ENCODE measurements around the gene KIF25.

Gene KIF25

DNA sequence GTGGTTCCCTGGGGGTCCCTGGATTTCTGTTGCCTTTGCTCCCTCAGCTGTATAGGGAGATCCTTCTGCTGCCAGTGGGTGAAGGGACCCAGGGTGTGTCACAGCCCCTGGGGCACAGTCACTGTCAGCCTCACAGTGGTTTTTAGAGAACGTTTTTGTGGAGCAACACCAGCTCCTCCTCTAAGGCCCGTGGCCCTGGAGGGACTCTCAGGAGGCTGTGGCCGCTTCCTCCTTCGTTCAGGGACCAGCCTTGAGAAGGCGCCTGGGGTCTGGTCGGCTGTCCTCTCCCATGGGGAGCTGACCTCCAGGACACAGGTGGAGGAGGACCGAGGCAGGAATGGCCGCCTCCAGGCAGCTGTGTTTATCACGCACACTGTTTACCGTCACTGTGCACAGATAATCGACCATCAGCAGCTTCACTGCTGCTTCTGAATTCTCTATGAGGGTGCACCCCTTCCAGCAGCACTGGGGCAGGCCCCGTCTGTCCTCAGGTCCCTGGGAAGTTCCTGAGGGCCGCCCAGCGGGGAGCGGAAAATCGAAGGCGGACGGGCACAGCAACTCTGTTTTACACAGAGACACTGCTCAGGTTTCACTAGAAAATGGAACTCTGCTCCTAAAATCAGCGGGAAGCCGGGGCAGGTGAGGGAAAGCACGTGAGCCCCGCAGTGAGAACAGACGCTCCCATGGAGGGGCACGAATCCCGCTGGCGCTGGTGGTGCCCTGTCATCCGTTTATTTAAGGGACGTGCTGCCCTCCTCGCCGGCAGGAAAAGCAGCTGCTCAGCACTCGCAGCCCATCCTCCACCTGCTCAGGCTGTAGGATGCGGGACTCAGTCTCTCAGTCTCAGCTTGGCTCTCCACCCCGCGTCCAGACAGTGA lies 92.0 kb downstream of the KIF25 start:
- no peak for DNase-seq (ENCODE audit: low read depth)

DNA sequence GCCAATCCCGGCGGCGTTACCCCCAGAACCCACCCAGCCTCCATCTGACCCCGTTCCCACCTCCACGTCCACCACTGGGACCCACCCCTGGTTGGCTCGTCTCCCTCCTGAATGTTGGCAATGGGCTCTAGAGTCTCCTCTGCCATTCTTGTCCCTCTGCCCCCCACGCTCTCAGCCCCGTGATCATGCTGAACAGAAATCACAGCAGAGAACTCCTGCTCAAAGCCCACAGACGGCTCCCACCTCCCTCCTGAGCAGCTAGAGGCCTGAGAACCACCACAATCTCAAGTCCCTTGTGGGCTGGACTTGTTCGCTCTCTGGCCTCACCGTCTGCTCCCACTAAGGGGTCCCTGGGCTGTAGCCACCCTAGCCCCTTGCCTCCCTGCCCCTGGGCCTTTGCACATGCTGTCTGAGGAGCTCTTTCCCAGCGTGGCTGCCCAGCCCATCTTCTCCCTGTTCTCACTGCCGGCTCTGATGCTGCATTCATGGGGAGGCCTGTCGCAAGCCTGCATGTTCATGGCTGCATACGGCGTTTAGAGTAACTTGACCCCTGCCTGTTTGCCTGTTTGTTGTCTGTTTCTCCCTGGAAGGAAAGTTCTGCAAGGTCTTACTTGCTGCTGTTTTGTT lies 92.7 kb downstream of the KIF25 start:
- DNase-seq (ENCODE audit: low read depth) = no peak

DNA sequence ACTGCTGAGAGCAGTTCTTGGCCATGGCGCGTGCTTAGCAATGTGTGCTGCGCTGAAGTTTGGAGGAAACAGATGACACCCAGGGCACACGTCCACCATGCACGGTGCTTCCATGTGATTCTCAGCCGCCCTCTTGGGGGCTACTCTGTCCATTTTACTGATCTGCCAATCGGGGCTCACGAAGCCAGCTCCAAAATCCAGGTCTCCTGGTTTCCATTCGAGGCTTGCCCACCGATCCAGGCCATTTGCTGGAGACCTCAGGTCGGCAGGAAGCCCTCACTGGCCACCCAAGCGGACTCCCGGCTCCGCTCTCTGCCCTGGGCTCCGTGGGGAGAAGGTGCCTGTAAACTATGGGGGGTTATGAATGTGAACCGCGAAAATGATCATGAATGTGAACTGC lies 93.2 kb downstream of the KIF25 start:
- no peak for DNase-seq (ENCODE audit: low read depth)

DNA sequence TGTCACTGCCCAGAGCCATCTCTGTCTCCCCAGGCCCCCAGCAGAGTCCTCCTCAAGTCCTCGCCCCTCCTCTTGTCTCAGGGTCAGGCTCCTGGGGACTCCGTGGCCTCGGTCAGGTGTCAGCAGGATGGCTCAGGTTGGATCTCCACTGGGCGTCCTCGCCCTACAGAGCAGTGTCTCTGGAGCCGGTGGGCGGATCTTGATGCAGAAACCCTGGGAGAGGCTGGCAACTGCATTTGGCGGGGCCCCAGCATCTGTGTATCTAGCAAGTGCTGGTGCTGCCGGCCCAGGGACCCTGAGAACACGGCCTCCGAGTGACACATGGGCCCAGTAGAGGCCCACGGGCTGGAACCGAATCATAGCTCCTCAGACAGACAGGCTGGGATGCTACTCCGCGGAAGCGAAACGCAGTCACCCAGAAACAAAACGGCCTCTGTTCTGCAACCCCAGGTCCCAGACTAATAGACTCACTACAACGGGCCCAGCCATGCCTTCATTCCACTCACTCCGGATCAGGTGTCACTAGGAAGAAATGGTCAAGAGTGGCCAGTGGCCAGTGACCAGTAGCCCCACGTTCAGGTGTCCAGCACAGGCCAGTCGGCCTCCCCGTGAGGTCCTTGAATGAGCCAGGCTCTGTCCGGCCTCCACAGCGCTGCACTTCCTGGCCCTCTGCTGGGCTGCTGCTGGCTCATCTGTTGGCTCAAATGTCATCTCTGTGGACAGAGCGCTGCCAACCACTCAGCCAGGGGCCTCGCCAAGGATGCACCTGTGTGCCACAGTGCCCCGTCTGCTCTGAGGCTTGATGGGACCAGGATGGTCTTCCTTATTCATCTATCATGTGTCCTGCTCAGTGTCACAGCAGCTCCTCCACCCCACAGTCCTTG lies 94.2 kb downstream of the KIF25 start:
- no peak for DNase-seq (ENCODE audit: low read depth)

DNA sequence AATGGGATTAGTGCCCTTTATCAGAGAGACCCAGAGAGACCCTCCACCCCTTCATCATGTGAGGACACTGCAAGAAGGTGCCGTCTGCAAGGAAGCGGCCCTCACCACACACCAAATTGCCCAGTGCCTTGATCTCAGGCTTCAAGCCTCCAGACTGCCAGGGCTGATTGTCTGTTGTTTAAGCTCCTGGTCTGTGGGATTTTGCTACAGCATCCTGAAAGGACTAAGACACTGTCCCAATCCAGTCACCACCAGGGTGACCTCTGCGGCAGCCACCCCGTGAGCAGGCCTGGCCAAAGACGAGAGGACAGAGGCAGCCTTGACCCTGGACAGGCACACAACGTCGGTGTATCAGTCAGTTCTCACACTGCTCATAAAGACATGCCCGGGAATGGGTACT lies 95.1 kb downstream of the KIF25 start:
- no peak for DNase-seq (ENCODE audit: low read depth)

DNA sequence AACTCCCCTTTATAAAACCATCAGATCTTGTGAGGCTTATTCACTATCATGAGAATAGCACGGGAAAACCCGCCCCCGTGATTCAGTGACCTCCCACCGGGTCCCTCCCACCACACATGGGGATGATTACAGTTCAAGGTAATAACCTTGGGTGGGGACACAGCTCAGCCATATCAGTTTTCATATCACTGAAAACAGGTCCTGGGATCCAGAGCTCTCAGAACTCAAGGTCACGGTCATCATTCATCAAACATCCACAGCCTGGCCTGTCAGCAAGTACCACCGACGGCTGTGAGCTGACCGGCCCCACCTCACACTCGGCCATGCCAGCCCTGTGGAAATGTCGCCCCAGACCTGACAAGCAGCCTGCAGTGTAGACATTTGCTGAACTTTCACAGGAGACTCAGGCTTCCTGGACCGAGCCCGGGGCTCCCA lies 95.6 kb downstream of the KIF25 start:
- no peak for DNase-seq (ENCODE audit: low read depth)

DNA sequence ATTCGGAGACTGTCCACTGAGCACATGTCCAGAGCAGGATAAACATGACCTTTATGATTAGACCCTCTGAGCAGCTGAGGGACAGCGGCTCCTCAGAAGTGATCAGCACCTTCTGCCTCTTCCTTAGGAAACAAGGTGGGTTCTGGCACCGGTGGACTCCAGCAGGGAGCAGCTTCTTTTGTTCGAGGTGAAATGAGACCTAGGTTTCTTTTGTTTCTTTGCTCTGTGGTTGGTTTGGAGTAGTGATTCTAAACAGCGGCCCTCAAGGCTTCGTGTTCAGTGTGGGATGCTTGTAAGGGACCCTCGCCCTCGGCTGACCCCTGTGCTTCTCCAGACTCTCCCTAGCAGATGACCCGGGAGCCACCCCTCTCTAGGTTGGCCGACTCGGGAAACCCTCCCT lies 96.2 kb downstream of the KIF25 start:
- DNase-seq (ENCODE audit: low read depth) = no peak
